ENCODE measurements around the gene ZMYND11.
"Not testable (repeated sequence)": the region's sequence is repeated elsewhere in the genome, so short reads cannot be mapped to it uniquely, and the experiment has no call there.

DNA sequence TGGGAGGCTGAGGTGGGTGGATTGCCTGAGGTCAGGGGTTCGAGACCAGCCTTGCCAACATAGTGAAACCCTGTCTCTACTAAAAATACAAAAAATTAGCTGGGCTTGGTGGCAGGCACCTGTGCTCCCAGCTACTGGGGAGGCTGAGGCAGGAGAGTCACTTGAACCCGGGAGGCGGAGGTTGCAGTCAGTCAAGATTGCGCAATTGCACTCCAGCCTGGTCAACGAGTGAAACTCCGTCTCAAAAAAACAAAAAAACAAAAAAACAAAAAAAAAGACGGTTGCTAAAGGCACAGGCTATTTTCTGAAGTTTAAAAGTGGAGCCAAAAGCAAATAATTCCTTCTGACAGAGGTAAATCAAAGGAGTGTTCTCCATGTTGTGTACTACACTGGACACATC lies 50.3 kb downstream of the ZMYND11 start:
- not testable (repeated sequence) for TF ChIP-seq ARNT (IDR thresholded peaks at IDR 0.05); FOXM1 (IDR thresholded peaks at IDR 0.05; ENCODE audit: borderline replicate concordance); LEF1 (IDR thresholded peaks at IDR 0.05; ENCODE audit: borderline replicate concordance); SUZ12 (IDR thresholded peaks at IDR 0.05); FOXK2 (IDR thresholded peaks at IDR 0.05)

All from HEK293T (cell line).